HepG2 (cell line): ENCODE data around the gene SLC2A13. TPM values are rescaled to one million over a fixed set of nuclear protein-coding genes. Genes with fewer than 3 reads are reported as not detected.

ENCODE experiments used
- ATAC-seq: fragments of 200-7000 bp; cut with Tn5 transposase; 3 replicates; pipeline ENCODE4 v1.9.1; 2020; ENCODE audit warnings: mild to moderate bottlenecking, moderate library complexity
- BruUV-seq: library from RNA; stranded (reverse); fragments of 400-500 nt; replicated peaks from 2 replicates; lab custom pipeline; 2021; lab: Mats Ljungman, UMichigan
- CTCF ChIA-PET: fragments of 300-600 bp; formaldehyde crosslinking; extraction: SDS; loops from one replicate; lab custom pipeline; 2021; ENCODE audit warnings: low total read pairs, inconsistent platforms, low intra/inter-chr PET ratio; lab: Yijun Ruan, JAX
- POLR2A ChIA-PET: fragments of 350-600 bp; sonication (Branson Sonifier 250); formaldehyde crosslinking; loops from one replicate; lab custom pipeline; 2020; ENCODE audit warnings: antibody characterized with exemption, inconsistent platforms; lab: Yijun Ruan, JAX
- DNase-seq: peaks from one replicate; pipeline ENCODE4 v3.0.0-alpha.2; 2015; ENCODE audit warnings: low spot score
- FAIRE-seq: peaks from 3 replicates; lab custom pipeline; 2011; peaks lifted over from hg19 to GRCh38; lab: Jason Lieb, UNC
- H2AFZ ChIP-seq: one replicate; pipeline ENCODE4 v1.6.1; 2011; ENCODE audit warnings: low read length, inconsistent platforms
- H3K27ac ChIP-seq: fragments of 300-600 bp; 3 replicates; pipeline ENCODE4 v1.8.0; 2011; ENCODE audit warnings: mixed run types, mild to moderate bottlenecking, mixed read lengths, low read length, inconsistent platforms; ENCODE audit not compliant: insufficient read depth; ENCODE audit errors: extremely low read length
- H3K27me3 ChIP-seq, 2 experiments: fragments of 200-600 bp in 1 of 2; 2 replicates in 1 of 2; 3 replicates in 1 of 2; pipeline versions ENCODE4 v1.6.0 to v1.8.0; 2011; ENCODE audit warnings: low read length in 2 of 2, mild to moderate bottlenecking in 2 of 2, moderate library complexity in 2 of 2, inconsistent platforms in 1 of 2; ENCODE audit not compliant: insufficient read depth in 2 of 2, control insufficient read depth in 1 of 2
- H3K36me3 ChIP-seq, 2 experiments: fragments of 200-600 bp in 1 of 2; replicated peaks in 1 of 2; 2 replicates in 1 of 2; 3 replicates in 1 of 2; pipeline versions ENCODE4 v1.5.1 to v1.8.0; 2011; ENCODE audit warnings: low read length in 2 of 2, inconsistent platforms in 1 of 2; ENCODE audit not compliant: insufficient read depth in 2 of 2, control insufficient read depth in 1 of 2
- H3K4me1 ChIP-seq: 2 replicates; pipeline ENCODE4 v1.5.1; 2012; ENCODE audit warnings: low read length, inconsistent platforms; ENCODE audit not compliant: insufficient read depth
- H3K4me2 ChIP-seq: 2 replicates; pipeline ENCODE4 v1.6.0; 2011; ENCODE audit warnings: low read depth, low read length, inconsistent platforms
- H3K4me3 ChIP-seq, 3 experiments: fragments of 200-600 bp in 1 of 3; sonication (generic), shearing (Covaris generic) in 1 of 3; replicated peaks in 1 of 3; 2 replicates each; pipeline ENCODE4 v1.5.1; 2011 to 2016; ENCODE audit warnings: low read length in 3 of 3, inconsistent platforms in 2 of 3, low read depth in 2 of 3, mild to moderate bottlenecking in 2 of 3, control low read depth in 1 of 3, mixed read lengths in 1 of 3; ENCODE audit not compliant: insufficient read depth in 1 of 3
- H3K79me2 ChIP-seq: one replicate; pipeline ENCODE4 v1.6.1; 2011; ENCODE audit warnings: low read length, inconsistent platforms; ENCODE audit not compliant: insufficient read depth
- H3K9ac ChIP-seq: 2 replicates; pipeline ENCODE4 v1.6.0; 2011; ENCODE audit warnings: mild to moderate bottlenecking, low read depth, low read length, inconsistent platforms; ENCODE audit not compliant: insufficient read depth
- H3K9me3 ChIP-seq: 2 replicates; pipeline ENCODE4 v1.5.1; 2012; ENCODE audit warnings: mild to moderate bottlenecking, low read length
- H4K20me1 ChIP-seq: 2 replicates; pipeline ENCODE4 v1.6.0; 2011; ENCODE audit warnings: inconsistent platforms, mild to moderate bottlenecking, low read length, moderate library complexity; ENCODE audit not compliant: insufficient read depth
- CEBPB ChIP-seq: IDR thresholded peaks from 2 replicates; pipeline ENCODE4 v1.6.1; 2011; ENCODE audit warnings: low read depth, low read length, improper control_type of control experiment, borderline replicate concordance
- HMG20B ChIP-seq: conservative IDR thresholded peaks from 2 replicates; pipeline ENCODE4 v1.6.1; 2016; ENCODE audit warnings: missing genetic modification reagents, missing compliant biosample characterization
- KLF6 ChIP-seq: IDR thresholded peaks from 2 replicates; pipeline ENCODE4 v1.8.0; 2016; ENCODE audit warnings: missing biosample characterization, missing genetic modification reagents
- ZNF317 ChIP-seq: sonication (generic); formaldehyde crosslinking; IDR thresholded peaks from 2 replicates; pipeline ENCODE4 v1.5.0; 2020; ENCODE audit warnings: mild to moderate bottlenecking, missing genetic modification reagents
- WGBS: methylation state at CpG from one replicate; pipeline ENCODE4 v1.1.6; 2017; ENCODE audit warnings: low lambda C conversion rate; 5-methylcytosine and 5-hydroxymethylcytosine counted together
- in situ Hi-C: cut with HindIII; loops from 2 replicates; pipeline ENCODE4 v1.10.0; 2017; ENCODE audit warnings: low pct_unique_long_range_greater_than_20kb; ENCODE audit not compliant: extremely low pct_ligation_motif_present
- intact Hi-C: fragments of 100-400 bp; cut with micrococcal nuclease; formaldehyde crosslinking; loops from one replicate; pipeline ENCODE4 v1.10.0; 2022; ENCODE audit not compliant: unreplicated experiment
- polyA plus RNA-seq, 8 experiments: library from polyadenylated mRNA; depleted of rRNA in 3 of 8; stranded (reverse) in 7 of 8; unstranded in 1 of 8; fragments of >200 nt; fragmentation: Illumina TruSeq in 4 of 8; extraction: Trizol in 4 of 8; gene quantifications; 2 replicates each; pipeline versions ENCODE4 v1.2.1 to v1.2.3, GENCODE V29; 2011 to 2016; ENCODE audit warnings: low read depth in 4 of 8, missing spikeins in 1 of 8, mixed read lengths in 1 of 8; ENCODE audit not compliant: insufficient read depth in 1 of 8
- total RNA-seq, 5 experiments: library from RNA; depleted of rRNA; stranded (reverse); fragments of >200 nt; fragmentation: Illumina TruSeq; extraction: Trizol; gene quantifications; 2 replicates each; pipeline ENCODE4 v1.2.3, GENCODE V29; 2016; ENCODE audit warnings: low read depth in 1 of 5

SLC2A13 gene
- total and polyA plus RNA-seq, 2 of the 13 experiments (the other 11 are each of a cell fraction or from before 2014, with no cell fraction given): 5.5 to 6.0 TPM

DNA sequence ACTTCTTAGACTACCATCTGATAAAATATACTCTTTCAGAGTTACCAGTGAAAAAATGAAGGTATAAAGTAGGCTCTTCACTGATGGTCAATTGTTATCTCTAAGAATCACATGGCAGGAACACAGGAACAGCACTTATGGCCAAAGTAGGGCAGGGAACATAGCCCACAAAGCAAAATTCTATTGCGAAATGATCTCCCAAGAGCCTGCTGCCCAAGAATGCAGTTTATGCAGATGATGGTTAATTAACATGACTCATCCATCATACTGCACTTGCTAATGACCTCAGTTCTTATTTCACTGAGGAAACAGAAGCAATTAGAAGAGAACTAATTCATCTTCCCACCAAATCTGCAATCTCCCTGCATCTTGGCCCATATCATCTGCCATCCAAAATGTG, 133.8 kb downstream of the SLC2A13 start:
- ATAC-seq (no peak), DNase-seq (no peak), FAIRE-seq (no peak)
- ChIA-PET CTCF (no interaction called here), POLR2A (no interaction called here)
- no peaks in the 10 kb centered on the region for H3K4me1 ChIP-seq
- no peaks in the 10 kb centered on the region for H4K20me1 ChIP-seq
- no peak overlapping the region for H3K4me2 ChIP-seq
- no peak overlapping the region for H3K27ac ChIP-seq
- H3K27me3 ChIP-seq: no peaks in the 10 kb centered on the region
- BruUV-seq: no TSS peak
- no peak overlapping the region for H3K4me3 ChIP-seq
- no peaks in the 10 kb centered on the region for H3K36me3 ChIP-seq
- WGBS: 100% methylated on average over 1 of the region's 1 CpG
- H3K9me3 ChIP-seq: 0 out of 2 replicates have a peak, but pooled peaks cover 5% of the 10 kb centered on the region
- in situ Hi-C loops: no loop called here
- intact Hi-C loops: no loop called here
- H2AFZ ChIP-seq: no peak overlapping the region
- TF ChIP-seq HMG20B (no peak), CEBPB (peak; percentile 78)
- H3K79me2 ChIP-seq: no peaks in the 10 kb centered on the region
- no peak overlapping the region for H3K9ac ChIP-seq

DNA sequence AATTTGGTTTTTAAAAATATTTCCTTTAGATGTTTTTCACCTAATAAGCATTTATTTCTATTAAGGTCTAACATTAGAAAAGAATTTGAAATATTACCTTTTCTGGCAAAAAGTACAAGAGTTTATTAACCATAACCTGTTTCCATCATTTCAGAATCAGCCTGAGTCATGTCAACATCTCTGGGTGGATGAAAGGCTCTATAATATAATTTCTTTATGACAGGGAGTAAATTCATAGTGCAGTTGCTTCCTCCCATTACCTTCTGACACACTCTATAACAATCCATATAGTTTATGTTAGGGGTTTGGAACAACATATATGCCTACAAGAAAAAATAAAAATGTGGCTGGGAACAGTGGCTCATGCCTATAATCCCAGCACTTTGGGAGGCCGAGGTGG, 134.5 kb downstream of the SLC2A13 start:
- no peak for TF ChIP-seq ZNF317
- TF ChIP-seq KLF6: no peak
- WGBS: 10% methylated on average over 1 of the region's 1 CpG
- BruUV-seq: no TSS peak
- H3K9ac ChIP-seq: no peak overlapping the region
- no peak overlapping the region for H3K4me3 ChIP-seq
- ATAC-seq: no peak
- in situ Hi-C loops: no loop called here
- H3K4me1 ChIP-seq: no peaks in the 10 kb centered on the region
- no peak for FAIRE-seq
- ChIA-PET POLR2A (no interaction called here), CTCF (no interaction called here)
- no peak for DNase-seq
- H3K27me3 ChIP-seq: no peaks in the 10 kb centered on the region
- no peaks in the 10 kb centered on the region for H3K79me2 ChIP-seq
- 0 out of 2 replicates have a peak, but pooled peaks cover 5% of the 10 kb centered on the region for H3K9me3 ChIP-seq
- no peak overlapping the region for H2AFZ ChIP-seq
- intact Hi-C loops: no loop called here
- H4K20me1 ChIP-seq: no peaks in the 10 kb centered on the region
- no peaks in the 10 kb centered on the region for H3K36me3 ChIP-seq
- H3K4me2 ChIP-seq: no peak overlapping the region
- H3K27ac ChIP-seq: no peak overlapping the region
